HCT116 (cell line): Measurements from ENCODE around the gene PSMG3. TPM values are rescaled to one million over a fixed set of nuclear protein-coding genes. Genes with fewer than 3 reads are reported as not detected.

Experiments
- ATAC-seq: fragments of 200-7000 bp; cut with Tn5 transposase; 2 replicates; pipeline ENCODE4 v1.9.1; 2020; ENCODE audit warnings: mild to moderate bottlenecking, moderate library complexity
- BruUV-seq: library from RNA; stranded (reverse); fragments of 400-500 nt; replicated peaks from 2 replicates; lab custom pipeline; 2021; lab: Mats Ljungman, UMichigan
- CTCF ChIA-PET: fragments of 300-600 bp; sonication (Branson Sonifier 250); formaldehyde crosslinking; loops from one replicate; lab custom pipeline; 2021; ENCODE audit warnings: antibody characterized with exemption; lab: Charles Lee
- POLR2A ChIA-PET: fragments of 300-600, 350-600 bp; sonication (Branson Sonifier 250); formaldehyde crosslinking; loops from one replicate; lab custom pipeline; 2021; ENCODE audit warnings: antibody characterized with exemption; lab: Charles Lee
- RAD21 ChIA-PET, 2 experiments: fragments of 300-600 bp; sonication (Branson Sonifier 250); formaldehyde crosslinking; loops; one replicate each; lab custom pipeline; 2023; ENCODE audit warnings: low total read pairs in 2 of 2; ENCODE audit not compliant: uncharacterized antibody in 2 of 2, unreplicated experiment in 2 of 2, low non-redundant PET in 1 of 2; lab: Charles Lee
- DNase-seq: peaks from one replicate; pipeline ENCODE4 v3.0.0-alpha.2; 2010; ENCODE audit warnings: low read depth, low spot score
- H2AFZ ChIP-seq: fragments of 200-600 bp; shearing (Covaris generic), sonication (generic); 2 replicates; pipeline ENCODE4 v1.6.1; 2017; ENCODE audit warnings: low read depth, mixed run types, mixed read lengths, antibody characterized with exemption, low read length; ENCODE audit not compliant: poor library complexity, severe bottlenecking
- H3K27ac ChIP-seq: 2 replicates; pipeline ENCODE4 v1.5.1; 2012; ENCODE audit warnings: low read depth, low read length
- H3K27me3 ChIP-seq: fragments of 200-600 bp; sonication (generic); 2 replicates; pipeline ENCODE4 v1.6.1; 2016; ENCODE audit warnings: mixed run types, low read length, mixed read lengths; ENCODE audit not compliant: insufficient read depth
- H3K36me3 ChIP-seq, 2 experiments: fragments of 200-500 bp in 1 of 2; fragments of 200-600 bp in 1 of 2; sonication (Bioruptor generic) in 1 of 2; sonication (generic) in 1 of 2; 2 replicates each; pipeline versions ENCODE4 v1.5.1 to v1.6.1; 2014 to 2016; ENCODE audit warnings: low read length in 2 of 2, inconsistent platforms in 1 of 2, mixed read lengths in 1 of 2, mixed run types in 1 of 2; ENCODE audit not compliant: insufficient read depth in 2 of 2, control insufficient read depth in 1 of 2
- H3K4me1 ChIP-seq, 2 experiments: fragments of 200-600 bp in 1 of 2; sonication (generic) in 1 of 2; 2 replicates each; pipeline versions ENCODE4 v1.5.1 to v1.6.1; 2012 to 2017; ENCODE audit warnings: low read length in 2 of 2, inconsistent platforms in 1 of 2, mild to moderate bottlenecking in 1 of 2, mixed read lengths in 1 of 2, mixed run types in 1 of 2, moderate library complexity in 1 of 2; ENCODE audit not compliant: insufficient read depth in 2 of 2, control insufficient read depth in 1 of 2
- H3K4me2 ChIP-seq: fragments of 200-600 bp; sonication (generic); 2 replicates; pipeline ENCODE4 v1.6.1; 2017; ENCODE audit warnings: mixed run types, low read length, mixed read lengths
- H3K4me3 ChIP-seq, 2 experiments: fragments of 200-600 bp in 1 of 2; sonication (generic) in 1 of 2; replicated peaks in 1 of 2; 2 replicates each; pipeline ENCODE4 v1.5.1; 2011 to 2016; ENCODE audit warnings: low read length in 2 of 2, control low read depth in 1 of 2, low read depth in 1 of 2, mild to moderate bottlenecking in 1 of 2, mixed read lengths in 1 of 2, mixed run types in 1 of 2
- H3K79me2 ChIP-seq: fragments of 200-600 bp; sonication (generic); 2 replicates; pipeline ENCODE4 v1.6.1; 2017; ENCODE audit warnings: mild to moderate bottlenecking, mixed run types, low read length, moderate library complexity, mixed read lengths; ENCODE audit not compliant: insufficient read depth
- H3K9ac ChIP-seq: fragments of 200-600 bp; sonication (generic); 2 replicates; pipeline ENCODE4 v1.6.1; 2016; ENCODE audit warnings: low read length, mixed read lengths
- H3K9me2 ChIP-seq: fragments of 200-600 bp; sonication (generic), shearing (Covaris generic); 2 replicates; pipeline ENCODE4 v1.6.1; 2017; ENCODE audit warnings: mixed run types, mild to moderate bottlenecking, moderate library complexity; ENCODE audit not compliant: insufficient read depth
- H3K9me3 ChIP-seq, 2 experiments: fragments of 200-500 bp in 1 of 2; fragments of 200-600 bp in 1 of 2; sonication (Bioruptor generic) in 1 of 2; sonication (generic) in 1 of 2; 2 replicates each; pipeline ENCODE4 v1.6.1; 2014 to 2017; ENCODE audit warnings: low read length in 2 of 2, mixed read lengths in 2 of 2, inconsistent platforms in 1 of 2, low read depth in 1 of 2, mild to moderate bottlenecking in 1 of 2, mixed run types in 1 of 2, moderate library complexity in 1 of 2; ENCODE audit not compliant: control insufficient read depth in 1 of 2, insufficient read depth in 1 of 2
- H4K20me1 ChIP-seq: fragments of 200-600 bp; sonication (generic), shearing (Covaris generic); 2 replicates; pipeline ENCODE4 v1.6.1; 2017; ENCODE audit warnings: mixed run types, mild to moderate bottlenecking, moderate library complexity; ENCODE audit not compliant: insufficient read depth
- CBX3 ChIP-seq: IDR thresholded peaks from 2 replicates; pipeline ENCODE4 v1.6.1; 2012; ENCODE audit warnings: low read depth
- CEBPB ChIP-seq: IDR thresholded peaks from 2 replicates; pipeline ENCODE4 v1.6.1; 2012; ENCODE audit warnings: low read depth
- CTCF ChIP-seq, 3 experiments: fragments of 200-600 bp in 1 of 3; sonication (generic) in 1 of 3; IDR thresholded peaks in 2 of 3; conservative IDR thresholded peaks in 1 of 3; 2 replicates each; pipeline ENCODE4 v1.5.1; 2012 to 2017; ENCODE audit warnings: low read depth in 2 of 3, low read length in 2 of 3, antibody characterized with exemption in 1 of 3, borderline replicate concordance in 1 of 3, control low read depth in 1 of 3, mild to moderate bottlenecking in 1 of 3, mixed read lengths in 1 of 3, mixed run types in 1 of 3, moderate library complexity in 1 of 3; ENCODE audit not compliant: insufficient read depth in 1 of 3
- EGR1 ChIP-seq: IDR thresholded peaks from 2 replicates; pipeline ENCODE4 v1.6.1; 2012; ENCODE audit warnings: low read depth
- ELF1 ChIP-seq: IDR thresholded peaks from 2 replicates; pipeline ENCODE4 v1.6.1; 2012; ENCODE audit warnings: low read depth, borderline replicate concordance
- EZH2 ChIP-seq: fragments of 200-600 bp; sonication (generic); IDR thresholded peaks from 2 replicates; pipeline ENCODE4 v1.6.1; 2017; ENCODE audit warnings: antibody characterized with exemption, mixed run types
- EZH2phosphoT487 ChIP-seq: fragments of 200-600 bp; IDR thresholded peaks from 2 replicates; pipeline ENCODE4 v1.6.1; 2018; ENCODE audit warnings: antibody characterized with exemption, borderline replicate concordance
- FOSL1 ChIP-seq: IDR thresholded peaks from 2 replicates; pipeline ENCODE4 v1.6.1; 2012; ENCODE audit warnings: low read depth
- JUND ChIP-seq: IDR thresholded peaks from 2 replicates; pipeline ENCODE4 v1.6.1; 2012
- POLR2A ChIP-seq: IDR thresholded peaks from 2 replicates; pipeline ENCODE4 v1.7.0; 2011; ENCODE audit warnings: borderline replicate concordance; ENCODE audit not compliant: insufficient read depth, insufficient read length; ENCODE audit errors: extremely low read depth
- RAD21 ChIP-seq: IDR thresholded peaks from 2 replicates; pipeline ENCODE4 v1.6.1; 2012; ENCODE audit warnings: low read depth, mild to moderate bottlenecking
- SIN3A ChIP-seq: IDR thresholded peaks from 2 replicates; pipeline ENCODE4 v1.6.1; 2012; ENCODE audit warnings: low read depth
- SP1 ChIP-seq: IDR thresholded peaks from 2 replicates; pipeline ENCODE4 v1.6.1; 2012; ENCODE audit warnings: low read depth
- SRF ChIP-seq: IDR thresholded peaks from 2 replicates; pipeline ENCODE4 v1.6.1; 2012; ENCODE audit warnings: low read depth
- YY1 ChIP-seq: IDR thresholded peaks from 2 replicates; pipeline ENCODE4 v1.6.1; 2011; ENCODE audit warnings: low read length, low read depth, moderate library complexity, mild to moderate bottlenecking; ENCODE audit not compliant: insufficient replicate concordance; ENCODE audit errors: extremely low read depth
- ZFX ChIP-seq: fragments of 450-650 bp; IDR thresholded peaks from 2 replicates; pipeline ENCODE4 v1.6.1; 2017
- ZNF274 ChIP-seq: fragments of 200-500 bp; sonication (Bioruptor generic); IDR thresholded peaks from 2 replicates; pipeline ENCODE4 v1.6.1; 2014; ENCODE audit warnings: mild to moderate bottlenecking, low read depth, low read length, inconsistent platforms
- intact Hi-C: fragments of 100-400 bp; cut with micrococcal nuclease; formaldehyde crosslinking; loops from 2 replicates; pipeline ENCODE4 v1.10.0; 2022
- total RNA-seq: library from RNA; stranded (reverse); gene quantifications from one replicate; pipeline ENCODE4 v1.2.1, GENCODE V29; 2021; ENCODE audit not compliant: unreplicated experiment
- TF ChIP-seq, protein P1 (sequence below): IDR thresholded peaks from 2 replicates; pipeline ENCODE4 v1.6.1; 2012
- TF ChIP-seq, protein P2 (sequence below): IDR thresholded peaks from 2 replicates; pipeline ENCODE4 v1.6.1; 2012; ENCODE audit warnings: low read depth

PSMG3 gene
- total RNA-seq, 1 experiment from 2014 or later = 60.9 TPM

GRCh38 chr7:1586827-1587705 lies 17.2 kb upstream of the PSMG3 start:
- Histone ChIP-seq H3K9me2 (no peaks in the 10 kb centered on the region), H3K4me1 (no peaks in the 10 kb centered on the region), H3K9me3 (no peaks in the 10 kb centered on the region), H3K79me2 (no peaks in the 10 kb centered on the region), H3K27ac (no peak overlapping the region), H2AFZ (no peak overlapping the region), H3K4me2 (no peak overlapping the region), H3K4me3 (no peak overlapping the region), H3K27me3 (peaks cover 23% of the 10 kb centered on the region; the same call in 1 of the 2 replicates), H4K20me1 (no peaks in the 10 kb centered on the region), H3K9ac (no peak overlapping the region)
- ATAC-seq = no peak
- CTCF ChIA-PET = no interaction called here
- intact Hi-C loops = no loop called here
- RAD21 ChIA-PET = no interaction called here
- no TSS peak for BruUV-seq
- POLR2A ChIA-PET = interaction anchor here (1.0 kb wide), 1 partner anchor 16 kb away, joined by 3 read pairs; no protein-coding TSS in a partner anchor
- TF ChIP-seq EGR1 (no peak), SRF (no peak), POLR2A (no peak), CEBPB (no peak), CTCF (IDR thresholded peaks at IDR 0.05 in 2 of 3, conservative IDR thresholded peaks at IDR 0.05 in 1 of 3; ENCODE audit: borderline replicate concordance in 1 of 3, insufficient read depth in 1 of 3, low read depth in 2 of 3, low read length in 2 of 3) (no peak), SP1 (no peak), EZH2phosphoT487 (no peak), CBX3 (no peak), JUND (no peak), ZNF274 (no peak), RAD21 (no peak), EZH2 (no peak), YY1 (no peak), FOSL1 (no peak), ZFX (no peak), ELF1 (no peak), SIN3A (no peak)
- TF ChIP-seq, protein P1, sequence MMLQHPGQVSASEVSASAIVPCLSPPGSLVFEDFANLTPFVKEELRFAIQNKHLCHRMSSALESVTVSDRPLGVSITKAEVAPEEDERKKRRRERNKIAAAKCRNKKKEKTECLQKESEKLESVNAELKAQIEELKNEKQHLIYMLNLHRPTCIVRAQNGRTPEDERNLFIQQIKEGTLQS = no peak
- TF ChIP-seq, protein P2, sequence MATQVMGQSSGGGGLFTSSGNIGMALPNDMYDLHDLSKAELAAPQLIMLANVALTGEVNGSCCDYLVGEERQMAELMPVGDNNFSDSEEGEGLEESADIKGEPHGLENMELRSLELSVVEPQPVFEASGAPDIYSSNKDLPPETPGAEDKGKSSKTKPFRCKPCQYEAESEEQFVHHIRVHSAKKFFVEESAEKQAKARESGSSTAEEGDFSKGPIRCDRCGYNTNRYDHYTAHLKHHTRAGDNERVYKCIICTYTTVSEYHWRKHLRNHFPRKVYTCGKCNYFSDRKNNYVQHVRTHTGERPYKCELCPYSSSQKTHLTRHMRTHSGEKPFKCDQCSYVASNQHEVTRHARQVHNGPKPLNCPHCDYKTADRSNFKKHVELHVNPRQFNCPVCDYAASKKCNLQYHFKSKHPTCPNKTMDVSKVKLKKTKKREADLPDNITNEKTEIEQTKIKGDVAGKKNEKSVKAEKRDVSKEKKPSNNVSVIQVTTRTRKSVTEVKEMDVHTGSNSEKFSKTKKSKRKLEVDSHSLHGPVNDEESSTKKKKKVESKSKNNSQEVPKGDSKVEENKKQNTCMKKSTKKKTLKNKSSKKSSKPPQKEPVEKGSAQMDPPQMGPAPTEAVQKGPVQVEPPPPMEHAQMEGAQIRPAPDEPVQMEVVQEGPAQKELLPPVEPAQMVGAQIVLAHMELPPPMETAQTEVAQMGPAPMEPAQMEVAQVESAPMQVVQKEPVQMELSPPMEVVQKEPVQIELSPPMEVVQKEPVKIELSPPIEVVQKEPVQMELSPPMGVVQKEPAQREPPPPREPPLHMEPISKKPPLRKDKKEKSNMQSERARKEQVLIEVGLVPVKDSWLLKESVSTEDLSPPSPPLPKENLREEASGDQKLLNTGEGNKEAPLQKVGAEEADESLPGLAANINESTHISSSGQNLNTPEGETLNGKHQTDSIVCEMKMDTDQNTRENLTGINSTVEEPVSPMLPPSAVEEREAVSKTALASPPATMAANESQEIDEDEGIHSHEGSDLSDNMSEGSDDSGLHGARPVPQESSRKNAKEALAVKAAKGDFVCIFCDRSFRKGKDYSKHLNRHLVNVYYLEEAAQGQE = no peak
- TF ChIP-seq, all 23 proteins: peak for 0
- DNase-seq = no peak
- H3K36me3 ChIP-seq = no peaks in the 10 kb centered on the region
